GM18498 (cell line): ENCODE data around the gene SLC35A5.

Experiments
- ATAC-seq: cut with Tn5 transposase; IDR thresholded peaks from one replicate; pipeline ENCODE4 v1.9.1; 2021; ENCODE audit warnings: mild to moderate bottlenecking, moderate library complexity; ENCODE audit not compliant: unreplicated experiment

Gene SLC35A5

GRCh38 chr3:112569265-112569664, 7.4 kb downstream of the SLC35A5 start:
- no peak for ATAC-seq

GRCh38 chr3:112572701-112573100, 10.9 kb downstream of the SLC35A5 start:
- no peak for ATAC-seq

GRCh38 chr3:112579232-112579631, 17.4 kb downstream of the SLC35A5 start:
- no peak for ATAC-seq

GRCh38 chr3:112579697-112580096, 17.9 kb downstream of the SLC35A5 start:
- ATAC-seq = no peak

GRCh38 chr3:112582244-112582874, 20.5 kb downstream of the SLC35A5 start:
- ATAC-seq = peak; percentile 55

GRCh38 chr3:112583105-112583504, 21.3 kb downstream of the SLC35A5 start:
- no peak for ATAC-seq

- no peak for ATAC-seq
Measured at GRCh38 chr3:112585782-112586181, 23.9 kb downstream of the SLC35A5 start.

GRCh38 chr3:112587336-112587735, 25.5 kb downstream of the SLC35A5 start:
- ATAC-seq = no peak

GRCh38 chr3:112593258-112593657, 31.4 kb downstream of the SLC35A5 start:
- no peak for ATAC-seq

GRCh38 chr3:112594856-112595255, 33.0 kb downstream of the SLC35A5 start:
- no peak for ATAC-seq

GRCh38 chr3:112597945-112598344, 36.1 kb downstream of the SLC35A5 start:
- ATAC-seq = no peak

- no peak for ATAC-seq
Measured at GRCh38 chr3:112598731-112599130, 36.9 kb downstream of the SLC35A5 start.

GRCh38 chr3:112602217-112602838, 40.5 kb downstream of the SLC35A5 start:
- peak; percentile 77 for ATAC-seq

- ATAC-seq = no peak
Measured at GRCh38 chr3:112604536-112604935, 42.7 kb downstream of the SLC35A5 start.

GRCh38 chr3:112605285-112605684, 43.4 kb downstream of the SLC35A5 start:
- ATAC-seq = no peak

- no peak for ATAC-seq
Measured at GRCh38 chr3:112606098-112606497, 44.3 kb downstream of the SLC35A5 start.

GRCh38 chr3:112607863-112608262, 46.0 kb downstream of the SLC35A5 start:
- no peak for ATAC-seq

GRCh38 chr3:112610121-112610520, 48.3 kb downstream of the SLC35A5 start:
- ATAC-seq = no peak

- ATAC-seq = no peak
Measured at GRCh38 chr3:112611752-112612515, 50.1 kb downstream of the SLC35A5 start.

- ATAC-seq = no peak
Measured at GRCh38 chr3:112615989-112616731, 54.3 kb downstream of the SLC35A5 start.

GRCh38 chr3:112617285-112617684, 55.4 kb downstream of the SLC35A5 start:
- no peak for ATAC-seq
